ENCODE measurements around the gene TCN2. TPM values are rescaled to one million over a fixed set of nuclear protein-coding genes. Genes with fewer than 3 reads are reported as not detected.
"Not testable (repeated sequence)": the region's sequence is repeated elsewhere in the genome, so short reads cannot be mapped to it uniquely, and the experiment has no call there.

TCN2 gene
- total RNA-seq, 1 donor from 2014 or later: 43.4 TPM

DNA sequence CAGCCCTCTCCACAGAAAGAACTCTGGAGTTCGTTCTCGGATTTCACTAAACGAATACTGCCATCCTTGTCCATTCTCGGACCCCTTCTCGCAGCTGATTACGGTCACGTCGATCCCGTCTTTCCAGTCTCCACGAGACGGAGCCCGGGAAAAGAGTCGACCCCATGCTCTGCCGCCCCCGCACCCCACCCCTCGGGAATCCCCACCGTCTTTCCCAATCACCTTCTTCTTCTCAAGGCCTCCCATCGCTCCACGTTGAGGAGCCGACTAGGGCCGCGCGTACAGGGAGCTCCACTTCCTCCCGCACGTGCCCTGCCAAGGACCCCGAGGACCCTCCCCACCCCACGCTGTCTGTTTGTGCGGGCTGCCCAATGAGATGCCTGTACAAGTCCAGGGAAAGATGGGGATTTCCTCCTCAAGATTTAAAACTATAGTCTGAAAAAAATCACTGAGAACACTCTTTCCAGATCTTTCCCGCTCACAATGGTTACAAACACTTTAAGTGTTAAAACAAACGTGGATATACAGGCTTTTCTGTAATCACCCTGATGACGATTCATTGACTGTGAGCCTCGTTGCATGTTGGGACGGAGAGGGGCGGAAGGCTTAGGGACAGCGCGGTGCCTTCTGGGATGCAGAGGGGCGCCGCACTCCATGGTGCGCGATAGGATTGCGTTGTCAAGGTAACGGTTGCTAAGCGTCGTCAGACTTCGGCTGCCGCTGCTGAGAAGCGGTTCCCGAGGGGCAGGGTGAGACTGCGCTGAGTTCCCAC lies 15.2 kb upstream of the TCN2 start, which contains the start of gene PES1:
PES1 (minus strand) TSS at position 323 of the 772 bp plus-strand sequence; CDS start at position 246, 77 bp downstream.
- ATAC-seq (peak; percentile 99), DNase-seq (peak; percentile 95)
- peak within 1 kb of the TSS; percentile 95 for H3K4me3 ChIP-seq
- TF ChIP-seq, protein P1, sequence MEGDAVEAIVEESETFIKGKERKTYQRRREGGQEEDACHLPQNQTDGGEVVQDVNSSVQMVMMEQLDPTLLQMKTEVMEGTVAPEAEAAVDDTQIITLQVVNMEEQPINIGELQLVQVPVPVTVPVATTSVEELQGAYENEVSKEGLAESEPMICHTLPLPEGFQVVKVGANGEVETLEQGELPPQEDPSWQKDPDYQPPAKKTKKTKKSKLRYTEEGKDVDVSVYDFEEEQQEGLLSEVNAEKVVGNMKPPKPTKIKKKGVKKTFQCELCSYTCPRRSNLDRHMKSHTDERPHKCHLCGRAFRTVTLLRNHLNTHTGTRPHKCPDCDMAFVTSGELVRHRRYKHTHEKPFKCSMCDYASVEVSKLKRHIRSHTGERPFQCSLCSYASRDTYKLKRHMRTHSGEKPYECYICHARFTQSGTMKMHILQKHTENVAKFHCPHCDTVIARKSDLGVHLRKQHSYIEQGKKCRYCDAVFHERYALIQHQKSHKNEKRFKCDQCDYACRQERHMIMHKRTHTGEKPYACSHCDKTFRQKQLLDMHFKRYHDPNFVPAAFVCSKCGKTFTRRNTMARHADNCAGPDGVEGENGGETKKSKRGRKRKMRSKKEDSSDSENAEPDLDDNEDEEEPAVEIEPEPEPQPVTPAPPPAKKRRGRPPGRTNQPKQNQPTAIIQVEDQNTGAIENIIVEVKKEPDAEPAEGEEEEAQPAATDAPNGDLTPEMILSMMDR (IDR thresholded peaks at IDR 0.05): no peak
- H3K27ac ChIP-seq: peak within 1 kb of the TSS; percentile 88
- H3K9me3 ChIP-seq: no peaks in the 10 kb centered on the region
- H3K36me3 ChIP-seq: peaks cover 29% of the 10 kb centered on the region
- intact Hi-C loops (cut with DNase I): no loop called here
- no peaks in the 10 kb centered on the region for H3K27me3 ChIP-seq
- H3K4me1 ChIP-seq: peaks cover 10% of the 10 kb centered on the region

DNA sequence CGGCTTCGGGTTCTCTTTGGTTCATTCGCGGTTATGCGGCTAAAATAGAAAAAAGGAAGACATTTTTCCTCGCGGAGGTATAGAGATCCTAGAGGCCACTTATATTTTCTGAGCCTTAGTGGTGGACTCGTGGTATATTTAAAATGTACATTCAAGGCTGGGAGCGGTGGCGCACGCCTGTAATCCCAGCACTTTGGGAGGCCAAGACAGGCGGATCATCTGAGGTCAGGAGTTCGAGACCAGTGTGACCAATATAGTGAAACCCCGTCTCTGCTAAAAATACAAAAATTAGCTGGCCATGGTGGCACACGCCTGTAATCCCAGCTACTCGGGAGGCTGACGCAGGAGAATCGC lies 14.6 kb upstream of the TCN2 start:
- peaks cover 23% of the 10 kb centered on the region for H3K36me3 ChIP-seq
- intact Hi-C loops (cut with DNase I); ATAC-seq; H3K9me3 ChIP-seq; DNase-seq; H3K27me3 ChIP-seq: not testable (repeated sequence)
- H3K27ac ChIP-seq: peak overlapping the region; percentile 88
- peaks cover 10% of the 10 kb centered on the region for H3K4me1 ChIP-seq
- peak overlapping the region; percentile 95 for H3K4me3 ChIP-seq

DNA sequence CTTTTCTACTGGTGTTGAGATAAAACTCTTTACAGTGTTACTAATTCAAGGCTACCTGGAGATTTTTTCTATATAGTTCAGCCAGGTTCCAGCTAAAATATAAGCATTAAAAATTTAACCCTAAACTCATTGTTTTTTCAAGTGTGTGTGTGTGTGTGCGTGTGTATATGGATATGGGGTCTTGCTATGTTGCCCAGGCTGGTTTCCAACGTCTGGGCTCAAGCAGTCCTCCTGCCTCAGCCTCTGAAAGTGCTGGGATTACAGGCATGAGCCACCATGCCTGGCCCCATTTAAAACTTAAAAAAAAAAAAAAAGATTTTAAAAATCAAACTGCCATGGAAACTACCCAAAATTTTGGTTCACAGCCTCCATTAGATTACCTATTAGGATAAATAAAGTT lies 10.8 kb upstream of the TCN2 start:
- no peak for DNase-seq

DNA sequence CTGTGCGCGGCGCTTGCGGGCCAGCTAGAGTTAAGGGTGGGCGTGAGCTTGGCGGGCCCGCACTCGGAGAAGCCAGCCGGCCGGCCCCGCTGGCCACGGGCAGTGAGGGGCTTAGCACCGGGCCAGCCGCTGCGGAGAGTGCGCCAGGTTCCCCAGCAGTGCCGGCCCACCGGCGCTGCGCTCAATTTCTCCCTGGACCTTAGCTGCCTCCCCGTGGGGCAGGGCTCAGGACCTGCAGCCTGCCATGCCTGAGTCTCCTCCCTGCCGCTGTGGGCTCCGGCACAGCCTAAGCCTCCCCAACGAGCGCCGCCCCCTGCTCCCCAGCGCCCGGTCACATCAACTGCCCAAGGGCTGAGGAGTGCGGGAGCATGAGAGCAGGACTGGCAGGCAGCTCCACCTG lies 10.1 kb upstream of the TCN2 start:
- DNase-seq (no peak), ATAC-seq (no peak)
- H3K27ac ChIP-seq: no peak overlapping the region
- H3K27me3 ChIP-seq: no peaks in the 10 kb centered on the region
- no peaks in the 10 kb centered on the region for H3K36me3 ChIP-seq
- TF ChIP-seq, protein P1 (IDR thresholded peaks at IDR 0.05): no peak
- intact Hi-C loops (cut with DNase I): no loop called here
- H3K9me3 ChIP-seq: no peaks in the 10 kb centered on the region
- H3K4me3 ChIP-seq: no peak overlapping the region
- H3K4me1 ChIP-seq: no peaks in the 10 kb centered on the region

More for the DNA sequence above, 10.8 kb upstream of the TCN2 start:
- Histone ChIP-seq H3K27me3 (no peaks in the 10 kb centered on the region), H3K36me3 (no peaks in the 10 kb centered on the region), H3K27ac (no peak overlapping the region), H3K4me3 (no peak overlapping the region), H3K9me3 (no peaks in the 10 kb centered on the region), H3K4me1 (no peaks in the 10 kb centered on the region)
- ATAC-seq: no peak
- intact Hi-C loops (cut with DNase I): no loop called here
- TF ChIP-seq, protein P1 (IDR thresholded peaks at IDR 0.05): no peak

DNA sequence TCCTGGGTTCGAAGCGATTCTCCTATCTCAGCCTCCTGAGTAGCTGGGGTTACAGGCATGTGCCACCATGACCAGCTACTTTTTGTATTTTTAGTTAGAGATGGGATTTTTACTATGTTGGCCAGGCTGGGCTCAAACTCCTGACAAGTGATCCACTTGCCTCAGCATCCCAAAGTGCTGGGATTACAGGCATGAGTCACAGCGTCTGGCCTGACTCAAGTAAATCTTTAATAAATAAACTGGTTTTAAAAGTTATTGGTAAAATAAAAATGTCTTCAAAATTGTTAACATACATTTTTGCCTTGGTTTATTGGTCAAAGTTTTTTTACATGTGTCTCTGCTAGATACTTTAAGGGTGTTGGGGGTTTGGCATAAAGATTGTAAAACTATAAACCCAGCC lies 8.0 kb upstream of the TCN2 start:
- DNase-seq: no peak
- ATAC-seq: no peak
- Histone ChIP-seq H3K9me3 (no peaks in the 10 kb centered on the region), H3K4me1 (no peaks in the 10 kb centered on the region), H3K27ac (no peak overlapping the region), H3K27me3 (no peaks in the 10 kb centered on the region), H3K4me3 (no peak overlapping the region), H3K36me3 (no peaks in the 10 kb centered on the region)
- TF ChIP-seq, protein P1 (IDR thresholded peaks at IDR 0.05): no peak
- intact Hi-C loops (cut with DNase I): no loop called here

DNA sequence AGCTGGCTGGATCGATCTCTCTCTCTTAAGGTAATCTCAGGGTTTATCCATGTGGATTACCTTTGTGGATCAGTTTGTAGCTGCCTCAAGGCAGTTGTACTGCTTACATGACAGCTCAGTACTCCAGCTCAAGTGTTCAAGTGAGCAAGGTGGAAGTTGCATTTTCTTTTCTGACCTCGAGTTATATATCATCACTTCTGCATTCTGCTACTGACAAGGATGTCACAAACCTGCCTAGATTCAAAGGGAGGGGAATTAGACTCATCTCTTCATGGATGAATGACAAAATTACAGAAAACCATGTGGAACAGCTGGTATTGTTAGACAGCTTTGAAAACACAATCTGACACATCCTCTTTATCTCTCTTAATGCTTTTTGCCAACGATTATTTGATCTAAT lies 6.1 kb upstream of the TCN2 start:
- intact Hi-C loops (cut with DNase I): no loop called here

More for the DNA sequence above, 6.1 kb upstream of the TCN2 start:
- H3K4me3 ChIP-seq: no peak overlapping the region
- no peak for ATAC-seq
- TF ChIP-seq, protein P1 (IDR thresholded peaks at IDR 0.05): no peak
- H3K27me3 ChIP-seq: no peaks in the 10 kb centered on the region
- no peak for DNase-seq
- no peaks in the 10 kb centered on the region for H3K36me3 ChIP-seq
- H3K27ac ChIP-seq: no peak overlapping the region
- H3K4me1 ChIP-seq: peaks cover 4% of the 10 kb centered on the region
- H3K9me3 ChIP-seq: no peaks in the 10 kb centered on the region

All from upper lobe of right lung (tissue), 1 donor.